ENCODE results near the gene RSRC1.

The RSRC1 gene

GRCh38 chr3:158264894-158265293 is 155.0 kb downstream of the RSRC1 start:
- TF ChIP-seq RAD21 (IDR thresholded peaks at IDR 0.05; ENCODE audit: low read depth) (no peak), USF1 (IDR thresholded peaks at IDR 0.05) (no peak), TCF12 (IDR thresholded peaks at IDR 0.05; ENCODE audit: low read depth) (no peak), NFIC (IDR thresholded peaks at IDR 0.05) (no peak), EP300 (IDR thresholded peaks at IDR 0.05; ENCODE audit: borderline replicate concordance) (no peak), TEAD4 (IDR thresholded peaks at IDR 0.05) (no peak), FOXM1 (IDR thresholded peaks at IDR 0.05; ENCODE audit: borderline replicate concordance, low read depth) (no peak), TAF1 (IDR thresholded peaks at IDR 0.05; ENCODE audit: low read depth) (no peak), CREB1 (IDR thresholded peaks at IDR 0.05; ENCODE audit: low read depth) (no peak)

GRCh38 chr3:158267015-158267414 is 157.1 kb downstream of the RSRC1 start:
- TF ChIP-seq CREB1 (IDR thresholded peaks at IDR 0.05; ENCODE audit: low read depth) (no peak), REST (IDR thresholded peaks at IDR 0.05; ENCODE audit: low read depth) (no peak), CEBPB (IDR thresholded peaks at IDR 0.05) (no peak), FOXM1 (IDR thresholded peaks at IDR 0.05; ENCODE audit: borderline replicate concordance, low read depth) (no peak), EP300 (IDR thresholded peaks at IDR 0.05; ENCODE audit: borderline replicate concordance) (no peak), YY1 (IDR thresholded peaks at IDR 0.05; ENCODE audit: low read depth) (no peak), TAF1 (IDR thresholded peaks at IDR 0.05; ENCODE audit: low read depth) (no peak), TCF12 (IDR thresholded peaks at IDR 0.05; ENCODE audit: low read depth) (no peak), USF1 (IDR thresholded peaks at IDR 0.05) (no peak), ZBTB7A (IDR thresholded peaks at IDR 0.05; ENCODE audit: low read depth) (no peak), EGR1 (IDR thresholded peaks at IDR 0.05) (no peak), TEAD4 (IDR thresholded peaks at IDR 0.05) (no peak)

- TF ChIP-seq MAX (IDR thresholded peaks at IDR 0.05) (no peak), EGR1 (IDR thresholded peaks at IDR 0.05) (no peak), REST (IDR thresholded peaks at IDR 0.05; ENCODE audit: low read depth) (no peak), TCF12 (IDR thresholded peaks at IDR 0.05; ENCODE audit: low read depth) (no peak), CEBPB (IDR thresholded peaks at IDR 0.05) (no peak), YY1 (IDR thresholded peaks at IDR 0.05; ENCODE audit: low read depth) (no peak), EP300 (IDR thresholded peaks at IDR 0.05; ENCODE audit: borderline replicate concordance) (no peak), CREB1 (IDR thresholded peaks at IDR 0.05; ENCODE audit: low read depth) (no peak), NFIC (IDR thresholded peaks at IDR 0.05) (no peak), ZBTB7A (IDR thresholded peaks at IDR 0.05; ENCODE audit: low read depth) (no peak), RAD21 (IDR thresholded peaks at IDR 0.05; ENCODE audit: low read depth) (no peak), FOXM1 (IDR thresholded peaks at IDR 0.05; ENCODE audit: borderline replicate concordance, low read depth) (no peak), USF1 (IDR thresholded peaks at IDR 0.05) (no peak), TEAD4 (IDR thresholded peaks at IDR 0.05) (no peak), TAF1 (IDR thresholded peaks at IDR 0.05; ENCODE audit: low read depth) (no peak)
Observed at GRCh38 chr3:158269942-158270341, 160.1 kb downstream of the RSRC1 start.

- TF ChIP-seq FOXM1 (IDR thresholded peaks at IDR 0.05; ENCODE audit: borderline replicate concordance, low read depth) (no peak), EP300 (IDR thresholded peaks at IDR 0.05; ENCODE audit: borderline replicate concordance) (no peak), YY1 (IDR thresholded peaks at IDR 0.05; ENCODE audit: low read depth) (no peak), ZBTB7A (IDR thresholded peaks at IDR 0.05; ENCODE audit: low read depth) (no peak), CREB1 (IDR thresholded peaks at IDR 0.05; ENCODE audit: low read depth) (no peak), NFIC (IDR thresholded peaks at IDR 0.05) (no peak), TAF1 (IDR thresholded peaks at IDR 0.05; ENCODE audit: low read depth) (no peak), MAX (IDR thresholded peaks at IDR 0.05) (no peak), CEBPB (IDR thresholded peaks at IDR 0.05) (no peak), TCF12 (IDR thresholded peaks at IDR 0.05; ENCODE audit: low read depth) (no peak), REST (IDR thresholded peaks at IDR 0.05; ENCODE audit: low read depth) (no peak), USF1 (IDR thresholded peaks at IDR 0.05) (no peak), RAD21 (IDR thresholded peaks at IDR 0.05; ENCODE audit: low read depth) (no peak)
Observed at GRCh38 chr3:158272081-158272480, 162.2 kb downstream of the RSRC1 start.

All from Ishikawa (cell line).